Umbilical cord (tissue), 2 donors: ENCODE results near the gene PCDHGA4. TPM values are rescaled to one million over a fixed set of nuclear protein-coding genes. Genes with fewer than 3 reads are reported as not detected.
"Not testable (repeated sequence)": the region's sequence is repeated elsewhere in the genome, so short reads cannot be mapped to it uniquely, and the experiment has no call there.

Experiments used
- DNase-seq: peaks from one replicate; pipeline ENCODE4 v3.0.0-alpha.2; 2015; ENCODE audit warnings: low spot score
- total RNA-seq: library from RNA; depleted of rRNA; stranded (reverse); fragments of >200 nt; gene quantifications from one replicate; pipeline ENCODE4 v1.2.3, GENCODE V29; 2014; ENCODE audit warnings: low replicate concordance; ENCODE audit not compliant: insufficient read depth

Gene PCDHGA4
- 6.0 TPM for total RNA-seq

DNA sequence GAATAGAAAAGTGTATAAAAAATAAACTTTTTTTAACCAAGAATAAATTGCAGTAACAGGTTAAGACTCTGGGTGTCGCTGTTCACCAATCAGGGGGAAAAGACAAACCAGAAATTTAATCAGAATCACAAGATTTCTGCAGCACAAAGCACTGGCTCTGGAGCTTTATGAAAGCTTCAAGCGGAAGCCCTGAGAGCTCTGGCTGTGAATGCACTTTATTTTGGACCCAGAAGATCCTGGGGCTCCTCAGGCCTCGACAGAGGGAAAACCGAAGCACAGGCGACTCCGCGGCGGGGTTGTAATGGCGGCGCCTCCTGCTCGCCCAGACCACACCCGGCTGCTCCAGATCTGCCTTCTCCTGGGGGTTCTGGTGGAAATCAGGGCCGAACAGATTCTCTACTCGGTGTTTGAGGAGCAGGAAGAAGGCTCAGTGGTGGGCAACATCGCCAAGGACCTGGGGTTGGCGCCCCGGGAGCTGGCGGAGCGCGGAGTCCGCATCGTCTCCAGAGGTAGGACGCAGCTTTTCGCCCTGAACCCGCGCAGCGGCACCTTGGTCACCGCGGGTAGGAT lies at the start of gene PCDHGA4:
Gene PCDHGA4 (plus strand): TSS at position 122 of the 570 bp plus-strand sequence. CDS start 87 bp downstream, at position 209.
- DNase-seq, result no peak

DNA sequence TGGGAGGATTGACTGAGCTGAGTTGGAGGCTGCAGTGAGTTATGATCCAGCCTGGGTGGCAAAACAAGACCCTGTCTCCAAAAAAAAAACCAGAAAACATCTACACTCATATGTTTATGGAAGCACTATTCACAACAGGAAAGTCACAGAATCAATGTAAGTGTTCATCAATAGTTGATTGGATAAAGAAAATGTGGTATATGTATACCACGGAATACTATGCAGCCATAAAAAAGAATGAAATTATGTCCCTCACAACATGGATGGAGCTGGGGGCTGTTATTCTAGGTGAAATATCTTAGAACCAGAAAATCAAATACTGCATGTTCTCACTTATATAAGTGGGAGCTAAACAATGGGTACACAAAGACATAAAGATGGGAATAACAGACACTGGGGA lies 48.2 kb upstream of the PCDHGA4 start:
- DNase-seq, result no peak

DNA sequence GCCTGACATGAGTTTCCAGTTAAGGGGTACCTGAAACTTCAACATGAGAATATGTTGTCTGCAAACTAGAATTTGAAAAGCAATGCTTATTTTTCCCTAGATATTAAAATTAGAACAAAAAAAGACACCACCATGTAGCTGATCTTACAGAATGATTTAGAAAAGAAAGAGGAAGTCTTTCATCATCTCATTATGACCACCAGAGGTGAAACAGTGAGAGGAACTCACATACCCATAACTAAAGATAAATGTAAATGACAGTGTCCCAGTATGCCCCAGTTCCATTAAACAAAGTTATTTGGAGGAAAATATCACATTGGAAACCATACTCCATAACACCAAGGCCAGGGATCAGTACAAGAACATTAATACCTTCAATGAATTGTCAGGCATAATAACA lies 41.1 kb upstream of the PCDHGA4 start:
- no peak for DNase-seq

GRCh38 chr5:141316963-141317362 lies 37.9 kb upstream of the PCDHGA4 start:
- DNase-seq, result not testable (repeated sequence)

DNA sequence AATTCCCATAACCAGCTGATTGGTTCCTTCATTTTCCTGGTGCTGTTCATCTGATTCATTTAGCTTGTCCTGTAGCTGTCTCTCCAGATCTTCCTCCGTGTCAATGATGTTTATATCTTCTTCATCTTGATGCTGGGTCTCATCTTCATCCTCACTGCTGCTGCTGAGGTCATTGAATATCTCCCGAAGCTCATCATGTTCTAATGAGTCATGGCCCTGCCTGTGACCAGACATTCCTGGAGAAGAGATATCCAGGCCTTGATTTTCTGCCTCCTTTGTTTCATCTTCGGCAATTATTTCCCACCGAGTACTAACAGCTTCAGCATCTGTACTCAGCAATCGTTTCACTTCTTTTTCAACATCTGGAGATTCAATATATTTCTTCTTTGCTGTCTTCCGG lies 35.6 kb upstream of the PCDHGA4 start:
- no peak for DNase-seq

GRCh38 chr5:141319699-141320098 lies 35.1 kb upstream of the PCDHGA4 start:
- no peak for DNase-seq

- peak; percentile 94 for DNase-seq
Measured at GRCh38 chr5:141320225-141321169, 34.3 kb upstream of the PCDHGA4 start, which contains the start of gene TAF7. Gene TAF7, minus strand, starts transcription at chr5:141320784. Its CDS starts 740 bp downstream, at chr5:141320044.

GRCh38 chr5:141322261-141322660 lies 32.6 kb upstream of the PCDHGA4 start:
- no peak for DNase-seq

DNA sequence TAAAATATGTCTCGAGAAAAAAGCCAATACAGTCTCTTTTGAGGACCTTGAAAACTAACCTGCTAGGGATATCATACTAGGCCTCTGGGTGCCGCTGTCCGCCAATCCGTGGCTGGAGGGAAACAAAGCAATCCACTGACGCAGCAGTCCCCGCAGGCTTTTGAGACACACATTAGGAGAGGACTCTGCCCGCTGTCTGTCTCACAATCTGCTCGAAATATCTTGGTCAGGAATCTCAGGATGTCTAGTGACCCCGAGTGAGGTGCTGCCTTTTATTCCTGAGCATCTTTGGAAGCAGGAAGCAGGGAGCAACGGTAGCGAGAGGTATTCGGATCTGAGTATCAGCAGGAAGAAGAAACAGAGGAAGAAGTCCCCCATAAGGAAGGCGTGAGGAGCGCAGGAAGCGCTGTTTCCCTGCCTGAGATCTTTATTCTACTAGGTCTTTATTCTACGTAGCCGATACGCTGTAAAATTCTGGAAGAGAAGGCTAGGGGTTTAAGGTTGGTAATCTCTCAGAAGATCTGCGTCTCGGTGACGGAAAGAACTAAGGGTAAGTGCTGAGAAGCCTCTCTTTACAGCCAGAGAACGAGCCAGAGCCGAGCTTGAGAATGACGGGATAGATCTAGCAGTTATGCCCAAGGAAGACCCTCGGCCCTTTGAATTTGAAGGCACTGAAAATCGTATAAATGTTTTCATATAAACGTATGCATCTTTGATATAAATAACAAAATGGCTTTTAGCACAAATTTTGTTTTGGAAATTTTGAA lies 28.6 kb upstream of the PCDHGA4 start:
- peak; percentile 24 for DNase-seq

DNA sequence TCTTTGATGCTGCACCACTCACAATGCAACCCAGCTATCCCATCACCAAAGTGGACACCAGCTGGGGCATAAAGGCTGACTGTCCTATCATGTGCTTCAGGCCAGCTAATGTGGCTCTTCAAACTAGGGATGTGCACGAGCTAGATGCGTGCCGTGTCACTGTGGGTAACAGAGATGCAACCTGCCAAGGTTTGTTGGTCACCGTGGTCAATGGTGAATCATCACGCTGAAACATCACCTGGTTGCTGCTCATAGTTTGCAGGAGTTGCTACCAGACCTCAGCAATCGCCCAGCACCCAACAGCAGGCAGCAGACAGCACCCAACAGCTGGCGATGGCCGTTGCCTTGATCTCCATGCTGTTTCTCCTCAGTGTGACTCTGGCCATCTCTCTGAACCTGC lies 26.6 kb upstream of the PCDHGA4 start:
- DNase-seq, result no peak

GRCh38 chr5:141330299-141331080 lies 24.3 kb upstream of the PCDHGA4 start, which contains the start of gene PCDHGA1:
Gene PCDHGA1, plus strand, starts transcription at chr5:141330514.
- DNase-seq, result no peak

- not testable (repeated sequence) for DNase-seq
Measured at GRCh38 chr5:141332571-141332970, 22.2 kb upstream of the PCDHGA4 start.

DNA sequence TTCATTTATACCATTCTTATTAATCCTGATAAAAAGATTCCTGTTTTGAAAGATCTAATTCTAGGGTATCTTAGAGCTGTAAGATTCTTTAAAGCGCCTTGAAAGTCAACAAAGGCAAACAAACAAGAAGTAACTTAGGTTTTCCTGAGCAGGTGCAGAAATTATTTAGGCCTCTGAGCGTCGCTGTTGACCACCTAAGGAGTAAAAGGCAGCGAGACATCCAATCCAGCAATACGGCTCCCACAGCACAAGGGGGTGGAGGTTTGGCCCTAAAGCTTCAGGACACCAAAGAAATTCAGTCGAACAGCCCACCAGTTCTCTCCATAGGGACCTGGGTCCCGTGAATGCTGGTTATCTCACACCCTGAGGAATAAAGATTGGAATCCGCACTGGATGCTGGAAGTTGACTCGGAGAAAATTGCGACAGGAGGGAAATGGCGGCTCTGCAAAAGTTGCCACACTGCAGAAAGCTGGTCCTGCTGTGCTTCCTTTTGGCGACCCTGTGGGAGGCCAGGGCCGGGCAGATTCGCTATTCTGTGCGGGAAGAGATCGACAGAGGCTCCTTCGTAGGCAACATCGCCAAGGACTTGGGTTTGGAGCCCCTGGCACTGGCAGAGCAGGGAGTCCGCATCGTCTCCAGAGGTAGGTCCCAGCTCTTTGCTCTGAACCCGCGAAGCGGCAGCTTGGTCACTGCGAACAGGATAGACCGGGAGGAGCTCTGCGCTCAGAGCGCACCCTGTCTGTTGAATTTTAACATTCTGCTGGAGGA lies 16.1 kb upstream of the PCDHGA4 start, which contains the start of gene PCDHGA2:
Gene PCDHGA2 (plus strand): TSS at position 223 of the 769 bp plus-strand sequence.
- peak; percentile 23 for DNase-seq

DNA sequence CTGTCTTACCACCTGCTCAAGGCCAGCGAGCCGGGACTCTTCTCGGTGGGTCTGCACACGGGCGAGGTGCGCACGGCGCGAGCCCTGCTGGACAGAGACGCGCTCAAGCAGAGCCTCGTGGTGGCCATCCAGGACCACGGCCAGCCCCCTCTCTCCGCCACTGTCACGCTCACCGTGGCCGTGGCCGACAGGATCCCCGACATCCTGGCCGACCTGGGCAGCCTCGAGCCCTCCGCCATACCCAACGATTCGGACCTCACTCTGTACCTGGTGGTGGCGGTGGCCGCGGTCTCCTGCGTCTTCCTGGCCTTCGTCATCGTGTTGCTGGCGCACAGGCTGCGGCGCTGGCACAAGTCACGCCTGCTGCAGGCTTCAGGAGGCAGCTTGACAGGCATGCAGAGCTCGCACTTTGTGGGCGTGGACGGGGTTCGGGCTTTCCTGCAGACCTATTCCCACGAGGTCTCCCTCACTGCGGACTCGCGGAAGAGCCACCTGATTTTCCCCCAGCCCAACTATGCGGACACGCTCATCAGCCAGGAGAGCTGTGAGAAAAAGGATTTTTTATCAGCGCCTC lies 14.0 kb upstream of the PCDHGA4 start:
- DNase-seq, result not testable (repeated sequence)

DNA sequence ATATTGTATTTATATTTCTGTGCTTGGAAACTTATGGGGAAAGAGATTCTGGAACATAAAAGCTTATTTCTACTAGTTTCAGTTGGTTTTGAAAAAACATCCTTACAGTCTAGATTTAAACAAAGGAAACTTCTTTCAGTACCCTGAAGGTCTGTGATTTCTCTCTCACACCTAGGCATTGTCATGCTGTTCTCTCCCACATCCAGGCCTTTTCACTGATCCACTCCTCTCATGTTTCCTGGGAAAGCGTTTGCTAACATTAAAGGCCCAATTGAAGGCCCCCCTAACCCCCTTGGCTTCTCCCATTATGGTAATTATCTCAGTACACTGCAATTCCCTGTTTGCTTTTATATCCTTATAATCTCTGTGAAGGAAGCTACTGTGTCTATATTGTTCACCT lies 12.0 kb upstream of the PCDHGA4 start:
- DNase-seq, result no peak

- no peak for DNase-seq
Measured at GRCh38 chr5:141343242-141343952, 11.4 kb upstream of the PCDHGA4 start, which contains the start of gene PCDHGA3. Gene PCDHGA3, plus strand, starts transcription at chr5:141343829. Its CDS starts 205 bp downstream, at chr5:141344034.

DNA sequence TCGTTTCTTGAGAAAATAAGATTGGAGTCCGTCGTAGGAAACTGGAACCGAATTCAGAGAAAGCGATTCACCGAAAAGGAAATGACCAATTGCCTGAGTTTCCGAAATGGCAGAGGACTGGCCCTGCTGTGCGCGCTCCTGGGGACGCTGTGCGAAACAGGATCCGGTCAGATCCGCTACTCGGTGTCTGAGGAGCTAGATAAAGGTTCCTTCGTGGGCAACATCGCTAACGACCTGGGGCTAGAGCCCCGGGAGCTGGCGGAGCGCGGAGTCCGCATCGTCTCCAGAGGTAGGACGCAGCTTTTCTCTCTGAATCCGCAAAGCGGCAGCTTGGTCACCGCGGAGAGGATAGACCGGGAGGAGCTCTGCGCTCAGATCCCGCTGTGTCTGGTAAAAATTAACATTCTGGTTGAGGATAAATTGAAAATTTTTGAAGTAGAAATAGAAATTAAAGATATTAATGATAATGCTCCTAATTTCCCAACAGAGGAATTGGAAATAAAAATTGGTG lies 10.8 kb upstream of the PCDHGA4 start:
- DNase-seq, result no peak

GRCh38 chr5:141345327-141345726 lies 9.5 kb upstream of the PCDHGA4 start:
- DNase-seq, result no peak

DNA sequence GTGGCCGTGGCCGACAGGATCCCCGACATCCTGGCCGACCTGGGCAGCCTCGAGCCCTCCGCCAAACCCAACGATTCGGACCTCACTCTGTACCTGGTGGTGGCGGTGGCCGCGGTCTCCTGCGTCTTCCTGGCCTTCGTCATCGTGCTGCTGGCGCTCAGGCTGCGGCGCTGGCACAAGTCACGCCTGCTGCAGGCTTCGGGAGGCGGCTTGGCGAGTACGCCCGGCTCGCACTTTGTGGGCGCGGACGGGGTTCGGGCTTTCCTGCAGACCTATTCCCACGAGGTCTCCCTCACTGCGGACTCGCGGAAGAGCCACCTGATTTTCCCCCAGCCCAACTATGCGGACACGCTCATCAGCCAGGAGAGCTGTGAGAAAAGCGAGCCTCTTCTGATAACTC lies 8.8 kb upstream of the PCDHGA4 start:
- DNase-seq, result not testable (repeated sequence)
